HG02938 (cell line): ENCODE measurements around the gene AP2A1.

Experiments used
- ATAC-seq: cut with Tn5 transposase; IDR thresholded peaks from one replicate; pipeline ENCODE4 v1.9.1; 2021; ENCODE audit warnings: mild to moderate bottlenecking, moderate library complexity; ENCODE audit not compliant: unreplicated experiment

The AP2A1 gene

DNA sequence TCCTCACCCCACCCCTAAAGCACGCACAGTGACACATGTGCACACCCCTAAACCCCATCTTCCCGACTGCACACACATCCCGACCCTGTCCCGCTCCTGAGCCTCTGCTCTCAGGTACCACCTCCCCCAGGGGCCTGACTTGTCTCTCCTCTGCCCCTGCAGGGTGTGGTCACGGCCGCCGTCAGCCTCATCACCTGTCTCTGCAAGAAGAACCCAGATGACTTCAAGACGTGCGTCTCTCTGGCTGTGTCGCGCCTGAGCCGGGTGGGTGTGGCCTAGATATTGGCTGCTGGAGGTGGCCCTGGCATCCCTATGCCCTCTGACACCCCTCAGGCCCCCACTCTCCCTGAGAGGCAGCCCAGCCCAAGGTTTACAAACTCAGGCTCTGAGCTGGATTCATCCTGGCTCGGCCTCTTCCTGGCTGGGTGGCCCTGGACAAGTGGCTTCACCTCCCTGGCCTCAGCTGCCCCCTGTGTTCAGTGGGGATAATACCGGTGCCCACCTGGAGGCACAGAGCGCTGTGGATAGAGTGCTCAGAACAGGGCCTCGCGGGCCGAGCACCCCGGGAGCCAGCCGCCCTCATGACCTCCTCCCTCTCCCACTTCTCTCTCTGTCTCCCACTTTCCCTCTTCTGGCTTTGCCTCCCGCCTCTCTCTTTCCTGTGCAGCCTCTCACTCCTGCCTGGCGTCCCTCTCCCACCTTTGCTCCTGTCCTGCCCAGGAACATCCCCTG lies 26.2 kb downstream of the AP2A1 start:
- no peak for ATAC-seq

GRCh38 chr19:49793561-49793840 lies 26.7 kb downstream of the AP2A1 start:
- no peak for ATAC-seq

- ATAC-seq = no peak
Measured at GRCh38 chr19:49795615-49796014, 28.8 kb downstream of the AP2A1 start.

GRCh38 chr19:49798574-49798973 lies 31.8 kb downstream of the AP2A1 start:
- no peak for ATAC-seq

- ATAC-seq = no peak
Measured at GRCh38 chr19:49799271-49799797, 32.5 kb downstream of the AP2A1 start.

GRCh38 chr19:49799798-49800376 lies 33.1 kb downstream of the AP2A1 start:
- no peak for ATAC-seq

DNA sequence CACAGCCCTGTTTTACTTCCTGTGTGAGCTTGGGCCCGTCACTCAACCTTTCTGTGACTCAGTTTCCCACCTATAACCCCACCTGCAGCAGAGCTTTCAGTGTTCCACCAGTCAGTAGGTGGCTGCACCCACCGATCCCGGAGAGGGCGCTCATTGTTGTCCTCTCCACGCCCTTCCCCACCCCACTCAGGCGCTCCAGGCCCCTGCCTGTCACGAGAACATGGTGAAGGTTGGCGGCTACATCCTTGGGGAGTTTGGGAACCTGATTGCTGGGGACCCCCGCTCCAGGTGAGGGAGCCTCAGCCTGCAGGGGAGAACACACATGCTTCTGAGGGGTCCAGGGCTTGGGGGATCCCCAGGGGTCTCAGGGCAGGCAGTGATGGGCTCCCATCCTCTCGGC lies 34.0 kb downstream of the AP2A1 start:
- no peak for ATAC-seq

- ATAC-seq = no peak
Measured at GRCh38 chr19:49801401-49801888, 34.6 kb downstream of the AP2A1 start.

- ATAC-seq = no peak
Measured at GRCh38 chr19:49801966-49802661, 35.3 kb downstream of the AP2A1 start.

DNA sequence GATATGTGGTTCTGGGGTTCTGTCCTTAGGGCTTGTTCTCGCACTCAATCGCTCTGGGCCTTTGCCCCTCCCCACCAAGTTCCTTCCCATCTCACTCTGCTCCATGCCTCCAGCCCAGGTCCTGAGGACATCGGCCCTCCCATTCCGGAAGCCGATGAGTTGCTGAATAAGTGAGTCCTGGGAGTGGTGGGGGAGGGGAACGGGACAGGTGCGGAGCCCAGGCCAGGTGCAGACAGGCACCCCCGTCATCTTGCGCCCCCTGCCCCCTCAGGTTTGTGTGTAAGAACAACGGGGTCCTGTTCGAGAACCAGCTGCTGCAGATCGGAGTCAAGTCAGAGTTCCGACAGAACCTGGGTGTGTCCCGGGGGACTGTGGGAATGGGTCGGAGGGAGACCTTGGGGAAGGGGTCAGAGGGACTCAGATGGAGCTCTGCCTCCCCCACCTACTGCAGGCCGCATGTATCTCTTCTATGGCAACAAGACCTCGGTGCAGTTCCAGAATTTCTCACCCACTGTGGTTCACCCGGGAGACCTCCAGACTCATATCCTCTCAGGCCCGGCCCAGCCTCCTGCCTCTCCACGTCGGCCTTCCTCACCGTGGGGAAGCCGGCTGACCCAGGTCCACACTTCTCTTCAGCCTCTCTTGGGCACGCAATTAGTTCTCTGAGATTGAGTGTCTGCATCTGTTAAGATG lies 36.2 kb downstream of the AP2A1 start:
- ATAC-seq = no peak

DNA sequence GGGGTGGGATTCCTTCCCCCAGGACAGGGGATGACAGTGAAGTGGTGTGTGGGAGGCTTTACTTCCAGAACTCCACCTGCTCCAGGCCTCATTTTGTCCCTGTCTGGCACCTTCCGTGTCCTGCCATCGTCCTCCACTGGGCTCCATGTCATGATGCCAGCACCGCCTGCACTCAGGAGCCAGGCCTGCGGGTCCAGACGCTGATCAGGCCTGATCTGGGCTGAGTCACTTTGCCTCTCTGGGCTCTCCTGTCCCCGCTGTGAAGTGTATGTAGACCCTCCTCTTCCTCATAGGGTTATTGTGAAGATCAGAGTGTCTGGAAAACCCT lies 36.7 kb downstream of the AP2A1 start:
- ATAC-seq = no peak

DNA sequence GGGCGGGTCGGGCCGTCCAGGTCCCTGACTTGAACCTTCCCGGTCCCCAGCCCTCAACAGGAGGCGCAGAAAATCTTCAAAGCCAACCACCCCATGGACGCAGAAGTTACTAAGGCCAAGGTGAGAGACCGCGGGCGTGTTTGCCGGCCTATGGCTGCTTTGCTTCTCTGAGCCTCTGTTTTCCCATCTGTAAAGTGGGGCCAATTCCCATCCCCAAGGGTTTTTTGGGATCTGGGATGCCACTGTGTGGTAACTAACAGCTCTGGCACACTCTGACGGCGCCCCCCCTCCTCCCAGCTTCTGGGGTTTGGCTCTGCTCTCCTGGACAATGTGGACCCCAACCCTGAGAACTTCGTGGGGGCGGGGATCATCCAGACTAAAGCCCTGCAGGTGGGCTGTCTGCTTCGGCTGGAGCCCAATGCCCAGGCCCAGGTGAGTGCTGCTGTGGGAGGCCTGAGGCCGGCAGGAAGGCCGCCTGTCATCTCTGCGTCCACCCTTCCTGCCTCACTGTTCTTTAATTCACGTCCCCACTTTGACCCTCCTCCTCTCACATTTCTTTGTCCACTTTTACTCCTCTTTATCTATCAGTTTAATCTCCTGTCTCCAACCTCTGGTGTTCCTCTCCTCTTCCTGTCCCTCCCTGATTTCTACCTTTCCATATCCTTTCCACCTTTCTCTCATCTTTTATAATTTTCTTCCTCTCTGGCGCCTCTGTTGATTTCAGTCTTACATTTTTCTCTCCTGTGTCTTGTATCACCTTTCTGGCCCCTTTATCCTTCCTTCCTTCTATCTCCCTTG lies 39.2 kb downstream of the AP2A1 start:
- no peak for ATAC-seq

GRCh38 chr19:49806620-49806959 lies 39.8 kb downstream of the AP2A1 start:
- ATAC-seq = no peak

DNA sequence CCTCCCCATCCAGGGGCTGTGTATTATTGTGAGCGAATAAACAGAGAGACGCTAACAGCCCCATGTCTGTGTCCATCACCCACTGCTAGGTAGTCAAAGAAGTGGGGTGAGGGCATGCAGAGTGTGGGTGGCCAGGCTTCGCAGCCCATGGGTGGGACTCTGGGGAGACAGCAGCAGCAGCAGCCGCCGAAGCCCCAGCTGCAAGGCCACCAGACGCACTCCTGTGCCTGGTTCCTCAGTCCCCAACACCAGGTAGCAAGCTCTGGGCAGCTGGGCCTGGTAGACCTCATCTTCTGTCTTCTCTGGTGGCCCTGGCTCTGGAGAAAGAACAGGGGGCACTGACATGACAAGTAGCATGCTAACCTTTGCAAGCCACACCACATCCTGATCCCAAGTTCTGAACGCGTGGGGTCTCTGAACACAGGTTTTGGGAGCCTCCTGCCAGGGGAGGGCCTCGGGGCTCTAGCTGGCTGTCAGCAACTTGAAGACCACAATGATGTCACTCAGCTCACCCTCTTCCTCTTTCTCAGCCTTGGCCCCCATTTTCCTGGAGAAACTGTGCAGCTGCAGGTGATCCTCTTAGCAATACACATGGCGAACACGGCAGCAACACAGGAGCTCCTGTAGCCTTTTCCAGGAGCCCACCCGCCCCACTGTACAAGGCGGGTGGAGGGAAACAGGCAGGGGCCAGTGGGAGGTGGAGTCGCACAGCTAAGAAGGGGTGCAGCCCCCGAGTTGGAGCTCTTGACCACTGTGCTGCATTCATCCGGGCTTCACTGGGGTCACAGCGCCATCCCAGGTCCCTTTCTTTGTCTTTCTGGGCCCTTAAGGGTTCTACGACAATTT lies 40.5 kb downstream of the AP2A1 start:
- no peak for ATAC-seq

GRCh38 chr19:49807904-49808675 lies 41.3 kb downstream of the AP2A1 start:
- ATAC-seq = no peak

DNA sequence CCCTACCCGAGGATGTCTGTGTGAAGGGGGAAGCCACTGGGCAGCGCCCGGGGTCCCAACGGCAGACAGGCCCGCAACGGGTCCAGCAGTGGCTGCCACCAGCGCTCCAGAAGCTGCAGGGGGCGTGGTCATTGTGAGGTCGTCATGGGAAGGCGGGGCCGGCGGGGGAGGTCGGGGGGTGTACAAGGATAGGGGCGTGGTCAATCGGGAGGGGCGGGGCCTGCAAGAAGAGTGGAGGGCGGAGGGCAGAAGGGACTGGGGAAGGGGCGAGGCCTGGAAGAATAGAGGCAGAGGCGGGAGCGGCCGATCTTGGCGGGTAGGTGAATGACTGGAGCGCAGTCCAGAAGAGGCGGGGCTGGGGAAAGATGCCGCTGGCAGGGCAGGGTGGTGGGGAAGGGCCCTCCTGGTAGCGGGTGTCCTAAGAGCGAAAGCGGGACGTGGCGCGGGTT lies 41.9 kb downstream of the AP2A1 start:
- no peak for ATAC-seq

DNA sequence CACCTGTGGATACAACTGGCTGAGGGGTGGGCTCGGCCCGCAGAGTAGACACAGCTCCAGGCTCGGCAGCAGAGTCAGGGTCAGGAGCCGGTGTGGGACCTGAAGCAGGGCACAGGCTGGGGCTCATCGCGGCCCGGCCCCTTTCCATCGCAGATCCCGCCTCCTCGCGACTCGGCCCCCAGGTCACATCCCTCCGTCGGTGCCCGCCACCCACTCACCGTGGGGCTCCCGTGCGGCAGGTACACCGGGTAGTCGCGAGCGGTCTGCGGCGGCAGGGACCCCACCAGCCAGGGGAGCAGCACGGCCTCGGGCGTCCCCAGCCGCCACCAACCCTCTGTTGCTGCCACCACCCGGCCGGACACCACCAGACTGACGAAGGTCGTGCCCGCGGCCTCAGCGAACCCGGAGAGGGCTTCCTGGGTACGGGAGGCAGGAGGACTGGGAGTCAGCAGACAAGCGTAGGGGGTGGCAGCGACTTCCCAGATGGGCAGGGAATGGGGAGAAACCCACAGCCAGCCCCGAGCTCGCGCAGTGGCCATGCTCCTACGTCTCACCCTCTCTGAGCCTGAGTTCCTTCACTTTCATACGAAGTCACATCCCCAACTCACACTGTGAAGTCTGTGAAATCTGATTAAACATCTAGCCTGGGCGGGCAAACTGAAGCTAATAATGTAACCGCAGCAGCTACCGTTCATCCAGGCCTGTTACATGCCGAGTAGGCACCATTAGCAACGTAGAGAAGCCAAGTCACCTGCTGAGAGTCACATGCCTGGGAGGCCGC lies 42.5 kb downstream of the AP2A1 start:
- no peak for ATAC-seq

DNA sequence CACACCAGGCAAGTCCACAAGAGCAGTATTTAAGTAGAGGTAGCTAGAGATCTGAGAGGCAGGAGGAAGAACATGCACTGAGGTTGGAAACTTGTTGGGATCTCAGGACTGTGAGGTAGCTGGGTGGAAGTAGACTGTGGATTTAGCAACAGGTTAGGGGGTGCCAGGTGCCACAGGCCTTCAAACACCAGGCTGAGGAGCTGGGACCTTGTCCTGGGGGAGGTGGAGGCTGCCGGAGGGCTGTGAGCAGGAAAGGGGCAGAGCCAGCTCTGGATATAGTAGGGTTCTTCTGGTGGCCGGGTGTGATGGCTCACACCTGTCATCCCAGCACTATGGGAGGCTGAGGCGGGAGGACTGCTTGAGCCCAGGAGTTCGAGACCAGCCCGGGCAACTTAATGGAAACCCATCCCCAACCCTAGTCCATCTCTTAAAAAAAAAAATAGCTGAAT lies 43.2 kb downstream of the AP2A1 start:
- ATAC-seq = no peak
